Measurements from ENCODE around the gene PDE4D. TPM values are rescaled to one million over a fixed set of nuclear protein-coding genes. Genes with fewer than 3 reads are reported as not detected.
"Not testable (repeated sequence)": the region's sequence is repeated elsewhere in the genome, so short reads cannot be mapped to it uniquely, and the experiment has no call there.

Gene PDE4D
- total RNA-seq, 1 experiment from 2014 or later: 33.9 TPM

GRCh38 chr5:59423021-59423420 lies 470.5 kb downstream of the PDE4D start:
- peak; percentile 73 for DNase-seq (ENCODE audit: low read depth)

GRCh38 chr5:59421986-59422941 lies 471.3 kb downstream of the PDE4D start:
- peak; percentile 10 for DNase-seq (ENCODE audit: low read depth)

GRCh38 chr5:59420596-59420995 lies 472.9 kb downstream of the PDE4D start:
- peak; percentile 13 for DNase-seq (ENCODE audit: low read depth)

- DNase-seq (ENCODE audit: low read depth): no peak
These were observed 474.7 kb downstream of the PDE4D start for GRCh38 chr5:59418808-59419207.

GRCh38 chr5:59416451-59416850 lies 477.1 kb downstream of the PDE4D start:
- DNase-seq (ENCODE audit: low read depth): peak; percentile 18

- no peak for DNase-seq (ENCODE audit: low read depth)
These were observed 477.5 kb downstream of the PDE4D start for GRCh38 chr5:59416026-59416425.

GRCh38 chr5:59412428-59412827 lies 481.1 kb downstream of the PDE4D start:
- DNase-seq (ENCODE audit: low read depth): no peak

- not testable (repeated sequence) for DNase-seq (ENCODE audit: low read depth)
These were observed 484.5 kb downstream of the PDE4D start for GRCh38 chr5:59408997-59409396.

- no peak for DNase-seq (ENCODE audit: low read depth)
These were observed 485.6 kb downstream of the PDE4D start for GRCh38 chr5:59407967-59408366.

GRCh38 chr5:59401637-59402036 lies 491.9 kb downstream of the PDE4D start:
- no peak for DNase-seq (ENCODE audit: low read depth)

- not testable (repeated sequence) for DNase-seq (ENCODE audit: low read depth)
These were observed 498.6 kb downstream of the PDE4D start for GRCh38 chr5:59394956-59395355.

GRCh38 chr5:59393585-59394420 lies 499.7 kb downstream of the PDE4D start:
- DNase-seq (ENCODE audit: low read depth): no peak

GRCh38 chr5:59391576-59391975 lies 501.9 kb downstream of the PDE4D start:
- no peak for DNase-seq (ENCODE audit: low read depth)

- DNase-seq (ENCODE audit: low read depth): no peak
These were observed 502.5 kb downstream of the PDE4D start for GRCh38 chr5:59390989-59391388.

- DNase-seq (ENCODE audit: low read depth): peak; percentile 18
These were observed 503.4 kb downstream of the PDE4D start for GRCh38 chr5:59390074-59390659.

GRCh38 chr5:59387127-59387526 lies 506.4 kb downstream of the PDE4D start:
- no peak for DNase-seq (ENCODE audit: low read depth)

GRCh38 chr5:59385700-59386099 lies 507.8 kb downstream of the PDE4D start:
- DNase-seq (ENCODE audit: low read depth): no peak

- DNase-seq (ENCODE audit: low read depth): peak; percentile 92
These were observed 513.1 kb downstream of the PDE4D start for GRCh38 chr5:59380350-59380951.

- not testable (repeated sequence) for DNase-seq (ENCODE audit: low read depth)
These were observed 519.5 kb downstream of the PDE4D start for GRCh38 chr5:59374036-59374435.

GRCh38 chr5:59371525-59372127 lies 521.9 kb downstream of the PDE4D start:
- no peak for DNase-seq (ENCODE audit: low read depth)

- DNase-seq (ENCODE audit: low read depth): no peak
These were observed 524.6 kb downstream of the PDE4D start for GRCh38 chr5:59368951-59369350.

All from LHCN-M2 (cell line).